Measurements from ENCODE around the gene MSH5. TPM values are rescaled to one million over a fixed set of nuclear protein-coding genes. Genes with fewer than 3 reads are reported as not detected.

Gene MSH5
- polyA plus RNA-seq, 1 donor from 2014 or later, result 7.8 TPM

DNA sequence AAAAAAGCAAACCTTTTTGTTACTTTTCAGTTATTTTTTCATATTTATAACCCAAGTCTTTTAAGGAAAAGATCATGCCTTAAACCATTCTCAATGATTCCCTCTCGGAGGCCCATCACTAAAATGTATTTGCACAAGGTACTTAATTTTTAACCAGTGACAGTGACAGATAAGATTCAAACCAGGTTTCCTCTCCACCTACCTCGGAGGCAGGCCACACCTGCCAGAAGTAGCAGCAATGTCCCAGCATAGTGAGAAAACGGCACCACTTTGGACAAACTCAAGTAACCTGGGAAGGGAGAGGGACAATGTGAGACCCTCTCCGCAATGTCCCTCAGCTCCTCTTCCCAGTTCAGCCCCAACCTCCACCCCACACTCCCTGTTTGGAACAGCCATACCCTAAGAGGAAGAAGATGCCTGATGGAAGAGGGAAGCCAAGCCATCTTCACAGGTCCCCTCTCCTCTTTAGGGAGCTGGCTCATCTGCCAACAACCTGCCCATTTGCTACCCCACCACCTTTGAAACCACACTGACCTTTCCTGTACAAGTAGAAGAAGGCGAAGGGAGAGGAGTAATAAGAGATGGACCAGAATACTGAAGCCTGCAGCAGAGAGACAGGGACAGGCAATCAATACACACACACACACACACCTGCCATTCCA, 38.9 kb upstream of the MSH5 start:
- Histone ChIP-seq H3K9ac (ENCODE audit: low read length) (peak overlapping the region; percentile 93), H3K4me3 (ENCODE audit: low read length) (peak overlapping the region; percentile 84), H3K27me3 (ENCODE audit: insufficient read depth, low read depth, low read length) (no peaks in the 10 kb centered on the region), H3K36me3 (ENCODE audit: insufficient read depth, low read length) (no peaks in the 10 kb centered on the region), H4K20me1 (ENCODE audit: insufficient read depth) (no peaks in the 10 kb centered on the region), H3K9me3 (ENCODE audit: low read length) (no peaks in the 10 kb centered on the region), H3K9me2 (ENCODE audit: insufficient read depth, low read length) (no peaks in the 10 kb centered on the region), H3K4me2 (ENCODE audit: low read length) (peak overlapping the region; percentile 96), H3K27ac (ENCODE audit: low read length) (no peak overlapping the region), H2AFZ (ENCODE audit: low read depth, low read length) (no peak overlapping the region), H3F3A (ENCODE audit: insufficient read depth, low read length, poor library complexity, severe bottlenecking) (no peaks in the 10 kb centered on the region), H3K79me2 (replicated peaks; ENCODE audit: insufficient read depth, low read length) (peaks cover 26% of the 10 kb centered on the region)
- TF ChIP-seq POLR2AphosphoS5 (IDR thresholded peaks at IDR 0.05) (no peak), EZH2 (IDR thresholded peaks at IDR 0.05; ENCODE audit: borderline replicate concordance, insufficient read depth, low read length, poor library complexity, severe bottlenecking) (no peak), CTCF (IDR thresholded peaks at IDR 0.05; ENCODE audit: poor library complexity, severe bottlenecking) (no peak), EP300 (conservative IDR thresholded peaks at IDR 0.05; ENCODE audit: poor library complexity, severe bottlenecking) (no peak), SMC3 (conservative IDR thresholded peaks at IDR 0.05; ENCODE audit: poor library complexity) (no peak)

GRCh38 chr6:31701666-31702404, 38.0 kb upstream of the MSH5 start:
- Histone ChIP-seq H3K9ac (ENCODE audit: low read length) (peak overlapping the region; percentile 93), H3F3A (ENCODE audit: insufficient read depth, low read length, poor library complexity, severe bottlenecking) (no peaks in the 10 kb centered on the region), H2AFZ (ENCODE audit: low read depth, low read length) (peak overlapping the region; percentile 88), H3K27ac (ENCODE audit: low read length) (peak overlapping the region; percentile 95), H3K9me3 (ENCODE audit: low read length) (no peaks in the 10 kb centered on the region), H3K9me2 (ENCODE audit: insufficient read depth, low read length) (no peaks in the 10 kb centered on the region), H4K20me1 (ENCODE audit: insufficient read depth) (no peaks in the 10 kb centered on the region), H3K4me2 (ENCODE audit: low read length) (peak overlapping the region; percentile 96), H3K27me3 (ENCODE audit: insufficient read depth, low read depth, low read length) (no peaks in the 10 kb centered on the region), H3K4me3 (ENCODE audit: low read length) (peak overlapping the region; percentile 84), H3K79me2 (replicated peaks; ENCODE audit: insufficient read depth, low read length) (peaks cover 26% of the 10 kb centered on the region), H3K36me3 (ENCODE audit: insufficient read depth, low read length) (no peaks in the 10 kb centered on the region)
- TF ChIP-seq EP300 (conservative IDR thresholded peaks at IDR 0.05; ENCODE audit: poor library complexity, severe bottlenecking) (no peak), TAF1 (IDR thresholded peaks at IDR 0.05; ENCODE audit: low read depth) (no peak)

GRCh38 chr6:31702405-31702818, 37.4 kb upstream of the MSH5 start:
- H3K27ac ChIP-seq (ENCODE audit: low read length), result peak overlapping the region; percentile 95
- H3K9me3 ChIP-seq (ENCODE audit: low read length), result no peaks in the 10 kb centered on the region

More at GRCh38 chr6:31702405-31702818, 37.4 kb upstream of the MSH5 start:
- H3F3A ChIP-seq (ENCODE audit: insufficient read depth, low read length, poor library complexity, severe bottlenecking), result no peaks in the 10 kb centered on the region
- H3K9ac ChIP-seq (ENCODE audit: low read length), result peak overlapping the region; percentile 93
- H3K4me3 ChIP-seq (ENCODE audit: low read length), result peak overlapping the region; percentile 84
- H4K20me1 ChIP-seq (ENCODE audit: insufficient read depth), result no peaks in the 10 kb centered on the region
- H3K79me2 ChIP-seq (replicated peaks; ENCODE audit: insufficient read depth, low read length), result peaks cover 26% of the 10 kb centered on the region
- H3K9me2 ChIP-seq (ENCODE audit: insufficient read depth, low read length), result no peaks in the 10 kb centered on the region
- no peaks in the 10 kb centered on the region for H3K36me3 ChIP-seq (ENCODE audit: insufficient read depth, low read length)
- no peaks in the 10 kb centered on the region for H3K27me3 ChIP-seq (ENCODE audit: insufficient read depth, low read depth, low read length)
- H2AFZ ChIP-seq (ENCODE audit: low read depth, low read length), result peak overlapping the region; percentile 88
- H3K4me2 ChIP-seq (ENCODE audit: low read length), result peak overlapping the region; percentile 96
- TF ChIP-seq EZH2 (IDR thresholded peaks at IDR 0.05; ENCODE audit: borderline replicate concordance, insufficient read depth, low read length, poor library complexity, severe bottlenecking) (no peak), RAD21 (conservative IDR thresholded peaks at IDR 0.05) (no peak), EP300 (conservative IDR thresholded peaks at IDR 0.05; ENCODE audit: poor library complexity, severe bottlenecking) (no peak), MXI1 (conservative IDR thresholded peaks at IDR 0.05; ENCODE audit: poor library complexity, severe bottlenecking) (no peak), POLR2AphosphoS5 (IDR thresholded peaks at IDR 0.05) (no peak), SMC3 (conservative IDR thresholded peaks at IDR 0.05; ENCODE audit: poor library complexity) (no peak), TAF1 (IDR thresholded peaks at IDR 0.05; ENCODE audit: low read depth) (no peak), CTCF (IDR thresholded peaks at IDR 0.05; ENCODE audit: poor library complexity, severe bottlenecking) (no peak), REST (IDR thresholded peaks at IDR 0.05; ENCODE audit: borderline replicate concordance) (no peak)

Data from neural cell (in vitro differentiated cells).